ENCODE results near the gene PHGDH. TPM values are rescaled to one million over a fixed set of nuclear protein-coding genes. Genes with fewer than 3 reads are reported as not detected.

The PHGDH gene
- total and polyA plus RNA-seq, 2 of the 13 experiments (the other 11 are each of a cell fraction or from before 2014, with no cell fraction given): 95.8 to 133 TPM

DNA sequence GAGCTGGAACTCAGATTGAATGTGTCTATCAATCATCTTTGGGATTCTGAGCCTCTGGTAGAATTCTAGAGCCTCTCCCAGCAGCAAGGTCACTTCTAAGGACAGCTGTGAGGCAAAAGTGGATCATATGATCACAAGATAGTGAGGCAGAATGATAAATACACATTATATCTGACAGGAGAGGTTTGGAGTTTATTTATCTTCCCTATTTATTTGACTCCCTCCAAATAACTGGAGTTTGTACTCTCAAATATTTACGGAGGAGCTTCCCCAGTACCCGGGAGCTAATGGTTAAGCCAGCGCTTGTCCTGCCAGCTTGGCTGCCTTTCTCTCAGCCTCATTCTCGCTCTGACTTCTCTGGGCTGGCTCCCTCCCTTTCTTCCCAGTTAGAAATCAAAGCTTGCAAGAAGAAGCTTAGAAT is 54.6 kb downstream of the PHGDH start (continued):
- TF ChIP-seq, protein P1, sequence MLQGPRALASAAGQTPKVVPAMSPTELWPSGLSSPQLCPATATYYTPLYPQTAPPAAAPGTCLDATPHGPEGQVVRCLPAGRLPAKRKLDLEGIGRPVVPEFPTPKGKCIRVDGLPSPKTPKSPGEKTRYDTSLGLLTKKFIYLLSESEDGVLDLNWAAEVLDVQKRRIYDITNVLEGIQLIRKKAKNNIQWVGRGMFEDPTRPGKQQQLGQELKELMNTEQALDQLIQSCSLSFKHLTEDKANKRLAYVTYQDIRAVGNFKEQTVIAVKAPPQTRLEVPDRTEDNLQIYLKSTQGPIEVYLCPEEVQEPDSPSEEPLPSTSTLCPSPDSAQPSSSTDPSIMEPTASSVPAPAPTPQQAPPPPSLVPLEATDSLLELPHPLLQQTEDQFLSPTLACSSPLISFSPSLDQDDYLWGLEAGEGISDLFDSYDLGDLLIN (CRISPR knock-in tag; IDR thresholded peaks at IDR 0.05; ENCODE audit: borderline replicate concordance): no peak
- TF ChIP-seq, protein P2, sequence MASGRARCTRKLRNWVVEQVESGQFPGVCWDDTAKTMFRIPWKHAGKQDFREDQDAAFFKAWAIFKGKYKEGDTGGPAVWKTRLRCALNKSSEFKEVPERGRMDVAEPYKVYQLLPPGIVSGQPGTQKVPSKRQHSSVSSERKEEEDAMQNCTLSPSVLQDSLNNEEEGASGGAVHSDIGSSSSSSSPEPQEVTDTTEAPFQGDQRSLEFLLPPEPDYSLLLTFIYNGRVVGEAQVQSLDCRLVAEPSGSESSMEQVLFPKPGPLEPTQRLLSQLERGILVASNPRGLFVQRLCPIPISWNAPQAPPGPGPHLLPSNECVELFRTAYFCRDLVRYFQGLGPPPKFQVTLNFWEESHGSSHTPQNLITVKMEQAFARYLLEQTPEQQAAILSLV (CRISPR knock-in tag; IDR thresholded peaks at IDR 0.05; ENCODE audit: borderline replicate concordance): no peak
- TF ChIP-seq, protein P3, sequence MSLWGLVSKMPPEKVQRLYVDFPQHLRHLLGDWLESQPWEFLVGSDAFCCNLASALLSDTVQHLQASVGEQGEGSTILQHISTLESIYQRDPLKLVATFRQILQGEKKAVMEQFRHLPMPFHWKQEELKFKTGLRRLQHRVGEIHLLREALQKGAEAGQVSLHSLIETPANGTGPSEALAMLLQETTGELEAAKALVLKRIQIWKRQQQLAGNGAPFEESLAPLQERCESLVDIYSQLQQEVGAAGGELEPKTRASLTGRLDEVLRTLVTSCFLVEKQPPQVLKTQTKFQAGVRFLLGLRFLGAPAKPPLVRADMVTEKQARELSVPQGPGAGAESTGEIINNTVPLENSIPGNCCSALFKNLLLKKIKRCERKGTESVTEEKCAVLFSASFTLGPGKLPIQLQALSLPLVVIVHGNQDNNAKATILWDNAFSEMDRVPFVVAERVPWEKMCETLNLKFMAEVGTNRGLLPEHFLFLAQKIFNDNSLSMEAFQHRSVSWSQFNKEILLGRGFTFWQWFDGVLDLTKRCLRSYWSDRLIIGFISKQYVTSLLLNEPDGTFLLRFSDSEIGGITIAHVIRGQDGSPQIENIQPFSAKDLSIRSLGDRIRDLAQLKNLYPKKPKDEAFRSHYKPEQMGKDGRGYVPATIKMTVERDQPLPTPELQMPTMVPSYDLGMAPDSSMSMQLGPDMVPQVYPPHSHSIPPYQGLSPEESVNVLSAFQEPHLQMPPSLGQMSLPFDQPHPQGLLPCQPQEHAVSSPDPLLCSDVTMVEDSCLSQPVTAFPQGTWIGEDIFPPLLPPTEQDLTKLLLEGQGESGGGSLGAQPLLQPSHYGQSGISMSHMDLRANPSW (CRISPR knock-in tag; IDR thresholded peaks at IDR 0.05; ENCODE audit: borderline replicate concordance): no peak
- peak; percentile 68; the same call in 1 of the 2 replicates for TF ChIP-seq MIXL1 (CRISPR knock-in tag; IDR thresholded peaks at IDR 0.05)
- no peak for TF ChIP-seq CBFB (CRISPR knock-in tag; IDR thresholded peaks at IDR 0.05)
- TF ChIP-seq, protein P4, sequence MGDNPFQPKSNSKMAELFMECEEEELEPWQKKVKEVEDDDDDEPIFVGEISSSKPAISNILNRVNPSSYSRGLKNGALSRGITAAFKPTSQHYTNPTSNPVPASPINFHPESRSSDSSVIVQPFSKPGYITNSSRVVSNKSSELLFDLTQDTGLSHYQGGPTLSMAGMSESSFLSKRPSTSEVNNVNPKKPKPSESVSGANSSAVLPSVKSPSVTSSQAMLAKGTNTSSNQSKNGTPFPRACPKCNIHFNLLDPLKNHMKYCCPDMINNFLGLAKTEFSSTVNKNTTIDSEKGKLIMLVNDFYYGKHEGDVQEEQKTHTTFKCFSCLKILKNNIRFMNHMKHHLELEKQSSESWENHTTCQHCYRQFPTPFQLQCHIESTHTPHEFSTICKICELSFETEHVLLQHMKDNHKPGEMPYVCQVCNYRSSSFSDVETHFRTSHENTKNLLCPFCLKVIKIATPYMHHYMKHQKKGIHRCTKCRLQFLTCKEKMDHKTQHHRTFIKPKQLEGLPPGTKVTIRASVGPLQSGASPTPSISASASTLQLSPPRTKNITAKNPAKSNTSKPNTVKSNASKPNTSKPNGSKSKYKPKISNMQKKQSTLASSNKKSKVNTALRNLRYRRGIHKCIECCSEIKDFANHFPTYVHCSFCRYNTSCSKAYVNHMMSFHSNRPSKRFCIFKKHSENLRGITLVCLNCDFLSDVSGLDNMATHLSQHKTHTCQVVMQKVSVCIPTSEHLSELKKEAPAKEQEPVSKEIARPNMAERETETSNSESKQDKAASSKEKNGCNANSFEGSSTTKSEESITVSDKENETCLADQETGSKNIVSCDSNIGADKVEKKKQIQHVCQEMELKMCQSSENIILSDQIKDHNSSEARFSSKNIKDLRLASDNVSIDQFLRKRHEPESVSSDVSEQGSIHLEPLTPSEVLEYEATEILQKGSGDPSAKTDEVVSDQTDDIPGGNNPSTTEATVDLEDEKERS (CRISPR knock-in tag; IDR thresholded peaks at IDR 0.05): no peak
- TF ChIP-seq RELA (CRISPR knock-in tag; IDR thresholded peaks at IDR 0.05): no peak
- TF ChIP-seq SPEN (CRISPR knock-in tag; IDR thresholded peaks at IDR 0.05; ENCODE audit: low read depth): no peak
- TF ChIP-seq FOXC1 (CRISPR knock-in tag; IDR thresholded peaks at IDR 0.05; ENCODE audit: borderline replicate concordance): no peak
- TF ChIP-seq, protein P5, sequence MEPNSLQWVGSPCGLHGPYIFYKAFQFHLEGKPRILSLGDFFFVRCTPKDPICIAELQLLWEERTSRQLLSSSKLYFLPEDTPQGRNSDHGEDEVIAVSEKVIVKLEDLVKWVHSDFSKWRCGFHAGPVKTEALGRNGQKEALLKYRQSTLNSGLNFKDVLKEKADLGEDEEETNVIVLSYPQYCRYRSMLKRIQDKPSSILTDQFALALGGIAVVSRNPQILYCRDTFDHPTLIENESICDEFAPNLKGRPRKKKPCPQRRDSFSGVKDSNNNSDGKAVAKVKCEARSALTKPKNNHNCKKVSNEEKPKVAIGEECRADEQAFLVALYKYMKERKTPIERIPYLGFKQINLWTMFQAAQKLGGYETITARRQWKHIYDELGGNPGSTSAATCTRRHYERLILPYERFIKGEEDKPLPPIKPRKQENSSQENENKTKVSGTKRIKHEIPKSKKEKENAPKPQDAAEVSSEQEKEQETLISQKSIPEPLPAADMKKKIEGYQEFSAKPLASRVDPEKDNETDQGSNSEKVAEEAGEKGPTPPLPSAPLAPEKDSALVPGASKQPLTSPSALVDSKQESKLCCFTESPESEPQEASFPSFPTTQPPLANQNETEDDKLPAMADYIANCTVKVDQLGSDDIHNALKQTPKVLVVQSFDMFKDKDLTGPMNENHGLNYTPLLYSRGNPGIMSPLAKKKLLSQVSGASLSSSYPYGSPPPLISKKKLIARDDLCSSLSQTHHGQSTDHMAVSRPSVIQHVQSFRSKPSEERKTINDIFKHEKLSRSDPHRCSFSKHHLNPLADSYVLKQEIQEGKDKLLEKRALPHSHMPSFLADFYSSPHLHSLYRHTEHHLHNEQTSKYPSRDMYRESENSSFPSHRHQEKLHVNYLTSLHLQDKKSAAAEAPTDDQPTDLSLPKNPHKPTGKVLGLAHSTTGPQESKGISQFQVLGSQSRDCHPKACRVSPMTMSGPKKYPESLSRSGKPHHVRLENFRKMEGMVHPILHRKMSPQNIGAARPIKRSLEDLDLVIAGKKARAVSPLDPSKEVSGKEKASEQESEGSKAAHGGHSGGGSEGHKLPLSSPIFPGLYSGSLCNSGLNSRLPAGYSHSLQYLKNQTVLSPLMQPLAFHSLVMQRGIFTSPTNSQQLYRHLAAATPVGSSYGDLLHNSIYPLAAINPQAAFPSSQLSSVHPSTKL (CRISPR knock-in tag; IDR thresholded peaks at IDR 0.05): peak; percentile 93
- peak; percentile 34; the same call in 1 of the 2 replicates for TF ChIP-seq GATA4 (IDR thresholded peaks at IDR 0.05; ENCODE audit: borderline replicate concordance, low read depth)
- TF ChIP-seq ZFP90 (CRISPR knock-in tag; IDR thresholded peaks at IDR 0.05; ENCODE audit: borderline replicate concordance): 0 out of 2 replicates have a peak, but pooled peaks have one; percentile 6
- TF ChIP-seq SMC3 (IDR thresholded peaks at IDR 0.05; ENCODE audit: low read length): peak; percentile 18; the same call in 1 of the 2 replicates
- peak; percentile 37 for TF ChIP-seq ASH2L (IDR thresholded peaks at IDR 0.05; ENCODE audit: insufficient read length, low read depth, low read length)
- TF ChIP-seq, protein P6, sequence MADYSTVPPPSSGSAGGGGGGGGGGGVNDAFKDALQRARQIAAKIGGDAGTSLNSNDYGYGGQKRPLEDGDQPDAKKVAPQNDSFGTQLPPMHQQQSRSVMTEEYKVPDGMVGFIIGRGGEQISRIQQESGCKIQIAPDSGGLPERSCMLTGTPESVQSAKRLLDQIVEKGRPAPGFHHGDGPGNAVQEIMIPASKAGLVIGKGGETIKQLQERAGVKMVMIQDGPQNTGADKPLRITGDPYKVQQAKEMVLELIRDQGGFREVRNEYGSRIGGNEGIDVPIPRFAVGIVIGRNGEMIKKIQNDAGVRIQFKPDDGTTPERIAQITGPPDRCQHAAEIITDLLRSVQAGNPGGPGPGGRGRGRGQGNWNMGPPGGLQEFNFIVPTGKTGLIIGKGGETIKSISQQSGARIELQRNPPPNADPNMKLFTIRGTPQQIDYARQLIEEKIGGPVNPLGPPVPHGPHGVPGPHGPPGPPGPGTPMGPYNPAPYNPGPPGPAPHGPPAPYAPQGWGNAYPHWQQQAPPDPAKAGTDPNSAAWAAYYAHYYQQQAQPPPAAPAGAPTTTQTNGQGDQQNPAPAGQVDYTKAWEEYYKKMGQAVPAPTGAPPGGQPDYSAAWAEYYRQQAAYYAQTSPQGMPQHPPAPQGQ (CRISPR knock-in tag; IDR thresholded peaks at IDR 0.05; ENCODE audit: borderline replicate concordance): no peak

Measured in HepG2 (cell line).